ENCODE results near the gene FLYWCH1.

FLYWCH1 gene

DNA sequence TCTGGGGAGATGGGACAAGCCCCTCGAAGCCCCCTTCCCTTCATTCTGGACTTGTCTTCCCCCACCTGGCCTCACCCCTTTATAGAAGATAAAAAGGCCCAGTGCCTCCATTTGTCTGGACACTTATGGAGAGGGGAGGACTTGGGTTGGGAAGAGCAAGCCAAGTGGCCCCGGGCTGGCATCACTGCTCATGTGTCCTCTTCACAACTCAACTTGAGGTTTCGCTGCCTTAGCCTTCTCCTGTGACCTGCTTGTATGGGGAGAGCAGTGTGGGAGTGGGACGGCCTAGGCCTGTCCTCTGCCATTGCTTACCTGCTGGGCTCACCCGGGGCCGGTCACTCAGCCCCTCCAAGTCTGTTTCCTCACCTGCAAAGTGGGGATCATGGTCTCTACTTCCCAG, 58.8 kb downstream of the FLYWCH1 start:
- DNase-seq = no peak

DNA sequence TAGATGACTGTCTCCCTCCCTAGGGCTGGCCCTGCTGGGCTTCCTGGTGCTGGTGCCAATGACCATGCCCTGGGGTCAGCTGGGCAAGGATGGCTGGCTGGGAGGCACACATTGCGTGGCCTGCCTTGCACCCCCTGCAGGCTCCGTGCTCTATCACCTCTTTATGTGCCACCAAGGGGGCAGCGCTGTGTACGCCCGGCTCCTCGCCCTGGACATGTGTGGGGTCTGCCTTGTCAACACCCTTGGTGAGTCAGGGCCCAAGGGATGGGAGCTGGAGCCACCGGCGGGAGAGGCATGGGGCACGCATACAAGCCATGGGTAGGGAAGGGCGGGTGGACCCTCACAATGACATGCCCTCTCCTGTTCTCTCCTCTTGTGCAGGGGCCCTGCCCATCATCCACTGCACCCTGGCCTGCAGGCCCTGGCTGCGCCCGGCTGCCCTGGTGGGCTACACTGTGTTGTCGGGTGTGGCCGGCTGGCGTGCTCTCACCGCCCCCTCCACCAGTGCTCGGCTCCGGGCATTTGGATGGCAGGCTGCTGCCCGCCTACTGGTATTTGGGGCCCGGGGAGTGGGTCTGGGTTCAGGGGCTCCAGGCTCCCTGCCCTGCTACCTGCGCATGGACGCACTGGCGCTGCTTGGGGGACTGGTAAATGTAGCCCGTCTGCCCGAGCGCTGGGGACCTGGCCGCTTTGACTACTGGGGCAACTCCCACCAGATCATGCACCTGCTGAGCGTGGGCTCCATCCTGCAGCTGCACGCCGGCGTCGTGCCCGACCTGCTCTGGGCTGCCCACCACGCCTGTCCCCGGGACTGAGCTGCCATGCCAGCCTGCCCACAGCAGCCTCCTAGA, 59.6 kb downstream of the FLYWCH1 start:
- DNase-seq = no peak

DNA sequence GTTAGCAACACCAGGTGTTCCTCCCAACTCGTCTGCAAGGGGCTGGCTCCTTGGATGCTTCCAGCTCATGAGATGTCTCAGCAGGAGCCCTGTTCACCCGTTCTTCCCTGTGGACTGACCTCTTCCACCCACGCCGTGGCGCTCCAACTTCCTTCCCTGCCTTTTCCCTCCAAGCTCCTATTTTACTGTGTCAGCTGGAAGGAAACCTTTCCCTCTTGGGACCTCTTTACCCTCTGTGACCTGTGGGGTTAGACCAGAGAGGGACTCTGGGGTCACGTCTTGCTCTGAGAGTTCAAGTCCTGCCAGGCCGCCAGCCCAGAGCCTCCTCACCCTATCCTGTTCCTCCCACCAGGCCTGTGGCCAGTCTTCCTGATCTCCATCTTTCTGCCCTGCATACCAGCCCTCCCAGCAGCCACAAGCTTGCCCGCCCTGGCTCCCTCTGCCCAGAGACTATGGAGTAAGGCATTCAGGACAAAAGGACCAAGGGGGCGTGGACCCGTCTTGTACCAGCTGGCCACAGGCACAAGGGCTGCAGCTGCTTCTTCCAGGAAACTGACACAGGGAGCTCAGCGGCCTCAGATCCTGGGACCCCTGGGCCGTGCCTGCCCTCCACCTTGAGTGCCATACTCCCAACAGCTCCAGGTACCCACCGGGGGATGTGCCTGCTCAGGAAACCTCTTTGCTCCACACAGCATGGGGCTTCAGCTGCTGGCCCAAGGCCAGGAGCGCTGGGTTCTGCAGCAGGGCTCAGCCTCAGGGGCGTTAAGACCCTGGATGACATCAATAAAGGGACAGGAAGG, 60.5 kb downstream of the FLYWCH1 start:
- DNase-seq = no peak

DNA sequence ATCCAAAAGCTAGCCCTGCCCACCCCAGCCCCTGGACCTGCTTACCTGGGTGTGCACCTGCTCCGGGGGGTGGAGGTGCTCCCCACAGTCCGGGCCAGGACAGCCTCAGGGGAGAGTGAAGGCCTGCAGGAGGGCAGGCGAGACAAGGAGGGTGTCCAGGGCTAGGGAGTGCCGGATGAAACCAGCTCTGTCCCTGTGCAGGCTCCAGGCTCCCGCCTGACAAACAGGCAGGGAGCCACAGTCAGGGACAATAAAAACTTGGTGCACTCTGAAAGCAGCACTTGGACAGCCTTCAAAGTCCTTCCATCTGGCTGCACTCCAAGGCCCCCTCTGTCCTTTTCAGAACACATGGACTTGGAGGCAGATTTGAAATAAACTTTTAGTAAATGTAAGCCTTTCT, 61.4 kb downstream of the FLYWCH1 start:
- no peak for DNase-seq

DNA sequence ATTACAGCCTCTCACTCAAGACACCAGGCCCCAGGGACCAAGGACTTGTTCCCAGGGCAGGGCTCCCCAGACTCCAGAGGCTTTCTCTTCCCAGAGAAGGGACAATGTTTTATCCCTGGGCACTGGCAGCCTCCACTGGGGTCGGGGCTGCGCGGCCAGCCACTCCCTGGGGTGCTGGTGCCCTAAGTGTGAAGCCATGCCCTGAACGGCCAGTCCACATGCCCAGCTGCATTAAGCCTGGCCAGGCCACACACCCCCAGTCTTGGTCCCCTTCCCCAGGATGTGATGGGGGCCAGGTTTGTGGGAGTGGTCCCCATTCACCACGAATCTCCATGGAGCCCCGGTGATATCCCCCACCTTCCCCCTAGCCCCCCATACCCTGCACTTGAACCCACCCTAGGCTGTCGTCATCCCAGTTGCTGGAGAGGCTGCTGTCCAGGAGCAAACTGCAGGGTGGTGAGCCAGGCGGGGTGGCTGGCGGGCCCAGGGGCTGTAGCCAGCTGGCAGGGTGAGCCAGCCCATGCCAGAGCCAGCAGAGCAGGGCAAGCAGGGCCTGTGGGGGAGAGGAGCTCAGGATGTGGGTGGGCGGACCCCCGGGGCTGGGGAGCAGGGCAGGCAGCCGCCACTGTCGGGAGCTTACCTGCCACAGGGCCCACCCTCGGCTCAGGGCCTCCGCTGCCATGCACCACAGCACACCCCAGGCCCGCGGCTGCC, 62.0 kb downstream of the FLYWCH1 start:
- DNase-seq = no peak

DNA sequence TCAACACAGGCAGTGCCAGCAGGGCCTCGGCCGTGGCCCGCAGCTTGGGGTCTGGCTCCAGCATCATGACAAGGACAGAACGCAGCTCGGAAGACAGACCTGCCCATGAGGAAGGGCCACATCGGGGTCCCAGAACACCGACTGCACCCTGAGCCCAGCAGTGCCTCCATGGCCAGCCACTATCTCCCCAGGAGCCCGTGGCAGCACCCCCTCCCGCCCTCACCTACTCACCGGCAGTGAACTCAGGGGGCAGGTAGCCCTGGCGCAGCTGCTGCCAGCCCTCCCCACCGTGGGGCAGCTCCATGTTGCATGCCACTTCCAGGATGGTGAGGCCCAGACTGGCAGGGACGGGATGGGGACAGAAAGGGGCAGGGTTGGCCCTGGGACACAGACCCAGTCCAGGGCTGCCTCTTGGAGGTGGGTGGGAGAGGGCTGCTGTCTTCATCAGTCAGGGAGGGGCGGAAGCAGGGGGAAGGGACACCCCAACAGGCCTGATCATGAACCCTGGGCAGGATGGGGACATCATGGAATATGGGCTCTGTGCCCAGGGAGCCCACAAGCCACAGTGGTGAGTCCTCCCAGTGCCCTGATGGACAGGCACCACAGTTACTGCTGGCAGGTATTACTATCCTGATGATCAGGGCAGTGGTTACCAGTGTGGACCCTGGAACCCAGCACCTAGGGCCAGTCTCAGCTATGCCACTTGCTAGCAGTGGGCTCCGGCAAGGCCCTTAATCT, 62.8 kb downstream of the FLYWCH1 start:
- DNase-seq = no peak

DNA sequence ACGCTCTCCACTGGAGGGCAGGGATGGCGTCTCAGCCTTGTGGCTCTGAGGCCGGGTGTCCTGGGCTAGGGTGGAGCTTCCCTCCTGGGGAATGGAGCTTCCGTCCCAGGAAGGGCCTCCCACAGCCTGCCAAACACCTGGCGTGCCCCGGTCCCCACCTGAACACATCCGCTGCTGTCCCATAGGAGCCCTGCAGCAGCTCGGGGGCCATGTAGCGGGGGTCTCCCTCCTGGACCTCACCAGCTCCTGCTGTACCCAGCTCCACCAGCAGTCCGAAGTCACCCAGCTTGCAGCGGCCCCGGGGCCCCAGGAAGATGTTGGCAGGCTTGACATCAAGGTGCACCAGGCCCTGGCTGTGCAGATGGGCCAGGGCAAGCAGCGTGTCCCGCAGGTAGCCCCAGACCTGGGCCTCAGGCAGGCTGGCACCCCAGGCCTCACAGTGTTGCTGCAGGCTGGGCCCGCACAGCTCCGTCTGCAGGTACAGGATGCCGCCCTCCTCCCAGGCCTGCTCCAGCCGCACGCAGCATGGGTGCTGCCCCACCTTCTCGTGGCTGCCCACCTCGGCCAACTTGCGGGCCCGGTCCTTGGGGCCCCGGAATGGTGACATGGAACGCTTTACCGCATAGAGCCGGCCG, 63.5 kb downstream of the FLYWCH1 start:
- no peak for DNase-seq

DNA sequence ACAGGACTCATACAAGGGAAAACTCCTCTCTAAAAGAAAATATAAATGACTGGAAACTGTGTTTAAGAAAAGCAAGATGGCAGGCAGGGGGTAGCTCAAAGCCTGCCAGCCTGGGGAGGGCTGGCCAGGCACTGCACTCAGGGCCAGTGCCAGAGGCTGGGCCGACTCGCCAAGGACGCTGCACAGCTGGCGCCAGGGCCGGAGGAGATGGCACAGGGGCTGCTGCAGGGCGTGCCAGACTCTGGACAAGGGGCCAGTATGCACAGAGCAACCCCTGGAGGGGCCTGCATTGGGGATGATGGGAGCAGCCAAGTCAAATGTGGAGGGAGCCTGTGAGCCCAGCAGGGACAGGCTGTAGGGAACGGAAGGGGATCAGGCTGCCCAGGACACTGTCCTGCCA, 64.5 kb downstream of the FLYWCH1 start:
- DNase-seq = no peak

DNA sequence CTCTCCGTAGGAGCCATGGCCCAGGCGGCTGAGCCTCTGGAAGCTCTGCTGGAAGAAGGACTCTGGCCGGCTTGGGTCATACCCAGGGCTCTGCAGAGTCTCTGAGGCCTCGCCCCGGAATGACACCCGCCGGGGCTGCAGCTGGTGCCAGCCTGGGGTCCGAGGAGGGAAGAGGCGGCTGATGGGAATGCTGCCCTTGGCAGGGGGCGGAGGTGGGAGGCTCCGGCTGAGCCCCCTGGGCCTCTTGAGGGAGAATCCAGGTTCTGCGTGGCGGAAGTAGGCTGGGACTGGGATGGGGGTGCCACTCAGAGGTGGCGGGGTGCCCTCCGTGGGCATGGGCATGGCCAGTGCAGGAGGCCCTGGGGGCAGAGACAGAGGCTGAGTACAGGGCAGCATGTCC, 64.9 kb downstream of the FLYWCH1 start:
- DNase-seq = no peak

DNA sequence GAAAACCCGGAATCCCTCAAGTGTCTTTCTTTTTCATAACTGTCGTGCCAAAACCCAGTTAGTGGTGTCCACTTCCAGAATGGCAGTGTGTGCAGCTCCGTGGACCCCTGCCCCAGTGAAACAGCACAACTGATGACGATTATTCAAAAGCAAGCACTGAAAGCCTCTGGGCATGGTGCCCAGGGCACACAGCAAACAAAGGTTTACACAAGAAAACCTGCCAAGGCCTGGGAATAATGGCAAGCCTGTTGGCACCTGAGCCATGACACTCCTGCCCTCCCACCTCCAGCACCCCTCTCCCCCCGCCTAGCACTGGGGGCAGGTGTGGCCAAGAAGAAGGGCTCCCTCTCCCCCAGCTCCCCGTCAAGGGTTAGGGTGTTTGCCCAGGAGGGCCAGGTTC, 65.7 kb downstream of the FLYWCH1 start:
- DNase-seq = no peak

DNA sequence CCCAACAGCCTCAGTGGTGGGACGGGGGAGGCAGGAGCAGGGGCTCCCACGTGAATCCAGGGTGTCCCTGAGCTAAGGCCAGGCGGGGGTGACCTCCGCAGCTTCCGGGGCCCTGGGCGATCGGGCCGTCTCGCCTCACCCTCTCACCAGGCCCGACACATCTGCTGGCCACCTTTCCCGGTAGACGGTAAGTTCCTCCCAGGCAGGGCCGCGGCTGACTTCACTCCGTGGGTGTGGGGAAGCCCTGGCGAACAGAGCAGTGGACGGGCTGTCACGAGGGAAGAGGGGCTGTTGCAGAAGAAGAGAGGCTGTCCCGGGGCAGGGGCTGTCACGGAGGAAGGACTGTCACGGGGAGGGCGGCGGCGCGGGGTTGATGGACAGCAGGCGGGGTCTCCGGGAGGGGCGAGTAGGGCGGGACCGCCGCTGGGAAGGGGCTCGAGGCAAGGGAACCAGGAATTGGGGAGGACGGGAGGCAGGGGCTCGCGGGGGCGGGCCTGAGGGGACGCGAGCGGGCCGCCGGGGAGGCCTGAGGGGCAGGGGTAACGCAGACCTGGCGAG, 68.0 kb downstream of the FLYWCH1 start:
- DNase-seq = no peak

DNA sequence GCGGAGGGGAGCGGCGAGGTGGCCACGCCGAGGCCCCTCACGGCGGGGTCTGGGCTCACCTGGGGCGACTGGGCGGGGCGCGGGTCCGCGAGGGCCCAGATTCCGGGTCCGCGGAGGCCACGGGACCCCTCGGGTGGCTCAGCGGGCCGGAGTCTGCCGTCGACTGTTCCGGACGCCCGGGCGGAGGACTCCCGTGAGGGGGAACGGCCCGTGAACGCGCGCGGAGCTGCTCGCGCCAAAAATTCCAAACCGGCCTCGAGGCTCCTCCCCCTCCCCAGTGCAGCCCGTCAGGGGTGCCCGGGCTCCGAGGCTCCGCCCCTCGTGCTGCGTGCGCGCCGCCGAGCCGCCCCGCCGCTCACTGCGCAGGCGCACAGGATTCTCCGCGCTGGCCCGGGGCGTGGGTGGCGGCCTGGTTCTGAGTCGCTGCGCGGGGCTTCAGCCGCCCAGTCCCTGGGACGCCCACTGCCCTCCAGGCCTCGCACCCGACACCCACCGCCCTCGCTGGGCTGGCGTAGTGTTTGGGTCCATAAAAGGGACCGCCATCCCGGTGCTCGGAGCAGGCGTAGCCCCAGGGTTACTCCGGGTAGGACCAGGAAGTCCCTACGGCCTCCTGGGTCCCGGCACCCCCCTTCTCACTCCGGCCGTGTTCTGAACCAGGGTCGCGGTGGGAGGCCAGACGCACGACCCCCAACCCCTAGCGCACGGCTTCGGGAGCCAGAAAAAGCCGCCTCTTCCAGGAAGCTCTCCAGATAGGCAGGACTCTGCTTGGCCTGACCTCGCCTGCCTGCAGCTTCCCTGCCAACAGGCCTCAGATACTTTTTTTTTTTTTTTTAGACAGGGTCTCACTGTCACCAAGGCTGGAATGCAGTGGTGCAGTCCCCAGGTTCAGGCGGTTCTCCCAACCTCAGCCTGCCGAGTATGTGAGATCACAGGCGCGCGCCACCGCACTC, 68.8 kb downstream of the FLYWCH1 start, which contains the start of gene PKMYT1:
PKMYT1 (minus strand) TSS at position 220 of the 950 bp plus-strand sequence. CDS start 789 bp downstream, outside the sequence.
- peak; percentile 95 for DNase-seq

DNA sequence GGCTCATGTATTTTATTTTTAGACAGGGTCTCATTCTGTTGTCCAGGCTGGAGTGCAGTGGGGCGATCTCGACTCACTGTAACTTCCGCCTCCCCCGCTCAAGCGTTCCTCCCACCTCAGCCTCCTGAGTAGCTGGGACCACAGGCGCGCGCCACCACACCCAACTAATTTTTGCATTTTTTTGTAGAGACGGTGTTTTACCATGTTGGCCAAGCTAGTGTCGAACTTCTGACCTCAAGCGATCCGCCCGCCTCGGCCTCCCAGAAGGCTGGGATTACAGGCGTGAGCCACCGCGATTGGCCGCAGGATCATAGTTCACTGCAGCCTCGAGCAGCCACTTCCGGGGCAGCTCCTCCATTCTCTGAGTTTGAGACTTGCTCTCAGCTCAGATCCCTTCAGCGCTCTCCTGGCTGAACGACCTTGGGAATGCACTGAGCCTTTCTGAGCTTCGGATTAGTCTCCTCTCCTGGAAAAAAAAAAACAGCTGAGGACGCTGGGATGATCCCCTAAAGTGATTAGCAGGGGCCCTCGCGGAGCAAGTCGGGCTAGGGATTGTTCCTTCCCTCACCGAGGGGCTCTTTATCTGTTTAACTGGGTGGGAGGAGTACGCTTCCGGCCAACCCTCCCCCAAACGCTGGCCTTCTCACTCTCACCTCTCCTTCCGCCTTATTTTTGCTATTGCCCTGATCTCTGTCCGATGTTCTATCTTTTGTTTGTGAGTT, 69.6 kb downstream of the FLYWCH1 start:
- DNase-seq = peak; percentile 19

DNA sequence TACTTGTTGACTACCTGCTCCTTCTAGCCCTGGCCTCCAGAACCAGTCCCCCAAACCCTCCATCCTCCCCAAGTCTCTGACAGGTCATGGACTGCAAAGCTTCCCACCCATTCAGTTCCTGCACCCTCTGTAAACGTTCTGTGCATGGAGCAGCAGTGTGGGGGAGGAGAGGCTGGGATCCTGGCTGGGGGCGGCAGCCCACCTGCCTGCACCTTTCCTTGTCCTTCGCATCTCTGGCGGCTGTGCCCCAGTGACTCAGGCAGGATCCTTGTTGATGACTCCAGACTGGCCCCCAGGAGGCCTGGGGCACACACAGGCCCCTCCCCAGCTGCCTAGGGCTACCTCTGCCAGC, 70.1 kb downstream of the FLYWCH1 start:
- no peak for DNase-seq

DNA sequence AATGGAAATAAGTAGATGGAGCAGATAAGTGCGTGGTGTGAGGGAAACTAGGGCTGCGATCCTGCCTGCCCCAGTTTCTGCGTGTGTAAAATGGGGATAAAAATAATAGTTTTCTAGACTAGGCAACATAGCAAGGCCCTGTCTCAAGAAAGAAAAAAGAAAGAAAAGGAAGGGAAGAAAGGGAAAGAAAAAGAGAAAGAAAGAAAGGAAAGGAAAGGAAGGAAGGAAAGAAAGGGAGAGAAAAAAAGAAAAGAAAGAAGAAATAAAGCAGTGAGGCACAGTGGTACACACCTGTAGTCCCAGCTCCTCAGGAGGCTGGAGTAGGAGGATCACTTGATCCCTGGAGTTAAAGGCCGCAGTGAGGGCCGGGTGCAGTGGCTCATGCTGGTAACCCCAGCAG, 70.7 kb downstream of the FLYWCH1 start:
- no peak for DNase-seq

DNA sequence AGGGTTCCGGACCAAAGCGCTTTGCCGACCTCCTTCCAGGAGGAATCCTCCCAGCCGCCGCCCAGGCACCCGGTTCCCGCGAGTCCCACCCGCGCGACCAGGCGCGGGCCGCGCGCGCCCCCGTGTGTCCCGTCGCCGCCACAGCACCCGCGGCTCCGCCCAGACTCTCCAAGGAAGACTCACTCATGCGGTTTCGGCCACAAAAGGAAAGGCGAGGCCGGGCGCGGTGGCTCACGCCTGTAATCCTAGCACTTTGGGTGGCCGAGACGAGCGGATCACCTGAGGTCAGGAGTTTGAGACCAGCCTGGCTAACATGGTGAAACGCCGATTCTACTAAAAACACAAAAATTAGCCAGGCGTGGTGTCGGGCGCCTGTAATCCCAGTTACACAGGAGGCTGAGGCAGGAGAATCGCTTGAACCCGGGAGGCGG, 72.0 kb downstream of the FLYWCH1 start:
- peak; percentile 93 for DNase-seq

DNA sequence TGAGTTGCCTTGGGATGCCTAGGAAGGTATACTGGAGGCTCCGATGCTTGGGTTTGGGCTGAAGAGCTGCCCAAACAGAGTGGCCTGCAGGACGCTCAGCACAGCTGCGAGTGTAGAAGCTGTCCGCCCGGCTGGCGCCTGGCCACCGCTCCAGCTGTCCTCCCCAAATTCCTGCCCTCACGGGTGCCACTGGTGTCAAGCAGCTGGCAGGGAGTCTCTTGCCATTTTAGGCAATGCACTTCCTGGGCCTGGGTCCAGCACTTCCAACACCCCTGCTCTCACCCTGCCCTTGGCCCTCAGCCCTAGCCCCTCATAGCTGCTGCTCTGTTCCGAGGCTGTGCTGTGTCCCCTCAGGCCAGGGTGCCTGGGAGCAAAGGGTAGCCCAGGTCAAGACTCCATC, 73.7 kb downstream of the FLYWCH1 start:
- DNase-seq = no peak

DNA sequence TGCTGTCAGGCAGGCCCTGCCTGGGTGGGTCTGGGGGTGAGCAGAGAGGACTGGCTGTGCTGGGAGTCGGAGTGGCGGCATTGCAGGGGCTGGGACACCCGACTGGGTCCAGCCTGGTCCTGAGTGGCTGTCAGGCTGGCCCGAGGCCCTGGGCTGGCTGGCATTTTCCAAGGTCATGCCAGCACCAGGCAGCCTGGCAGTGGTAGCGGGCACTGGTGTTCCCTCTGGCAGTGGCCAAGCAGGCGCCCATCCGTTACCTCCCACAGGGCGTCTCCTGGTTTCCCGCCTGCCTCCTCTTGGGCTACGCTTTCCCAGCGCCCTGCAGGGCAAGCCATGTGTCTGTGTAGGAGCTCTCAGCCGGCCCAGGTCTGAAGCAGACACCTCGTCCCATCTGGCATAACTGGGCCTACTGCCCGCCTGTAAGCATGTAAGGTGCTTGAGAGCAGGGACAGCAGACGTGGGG, 74.2 kb downstream of the FLYWCH1 start:
- DNase-seq = no peak

DNA sequence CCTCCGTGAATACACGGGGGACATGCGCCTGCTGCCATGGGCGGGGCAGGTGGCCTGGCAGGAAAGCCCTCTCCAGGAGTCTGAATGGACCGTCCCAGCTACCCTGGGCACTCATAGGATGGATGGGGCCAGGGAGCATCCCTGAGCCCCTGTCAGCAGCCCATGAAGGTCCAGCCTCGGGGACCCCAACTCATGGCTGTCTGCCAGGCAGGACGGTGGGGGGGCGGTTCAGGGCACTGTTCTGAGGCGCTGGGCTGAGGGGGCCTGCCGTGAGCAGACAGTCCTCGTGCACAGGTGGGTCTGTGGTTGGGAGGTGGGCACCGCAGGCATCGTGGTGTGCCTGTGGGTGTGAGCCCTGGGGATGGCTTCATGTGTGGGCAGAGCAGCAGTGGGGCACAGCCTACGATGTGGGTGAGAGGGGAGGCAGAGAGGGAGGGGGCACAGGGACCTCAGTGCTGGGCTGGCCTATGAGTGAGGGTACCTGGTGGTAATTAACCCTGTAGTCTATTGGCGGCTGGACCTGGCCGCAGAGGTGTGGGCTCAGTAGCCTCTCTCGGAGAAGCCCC, 75.0 kb downstream of the FLYWCH1 start:
- DNase-seq = no peak

DNA sequence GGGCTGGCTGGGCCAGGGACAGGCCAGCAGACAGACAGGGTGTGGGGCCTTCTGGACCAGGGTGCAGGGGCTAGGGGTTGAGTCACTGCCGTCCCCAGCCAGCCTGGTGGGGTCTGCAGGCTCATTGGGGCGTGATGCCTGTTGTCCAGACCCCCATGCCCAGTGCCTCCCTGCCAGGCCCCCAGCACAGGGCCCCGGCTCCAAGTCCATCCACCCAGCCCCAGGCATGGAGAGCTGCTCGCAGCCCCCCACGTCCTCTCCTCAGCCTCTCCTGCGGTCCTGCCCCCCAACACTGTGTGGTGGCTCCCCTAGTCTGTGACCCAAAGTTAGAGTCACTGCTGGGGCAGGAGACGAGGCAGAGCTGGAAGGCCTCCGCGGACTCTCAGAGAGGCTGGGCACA, 75.6 kb downstream of the FLYWCH1 start:
- DNase-seq = no peak
